Gastroesophageal sphincter (tissue), 3 donors: ENCODE data around the gene NUP160.

Source experiments
- POLR2A ChIP-seq, 2 donors: fragments of 450-650 bp; IDR thresholded peaks; one replicate each; pipeline ENCODE4 v1.6.1; 2017; ENCODE audit warnings: antibody characterized with exemption in 2 of 2, mild to moderate bottlenecking in 2 of 2, moderate library complexity in 1 of 2
- POLR2AphosphoS5 ChIP-seq: sonication (generic); formaldehyde crosslinking; IDR thresholded peaks from one replicate; pipeline ENCODE4 v1.6.1; 2017; ENCODE audit warnings: antibody characterized with exemption
- TF ChIP-seq, protein P1 (sequence below), 4 experiments: fragments of 200-600 bp in 2 of 4; fragments of 450-650 bp in 2 of 4; sonication (generic) in 1 of 4; IDR thresholded peaks; one replicate each; pipeline ENCODE4 v1.5.1; 2017 to 2019; ENCODE audit warnings: antibody characterized with exemption in 4 of 4, mild to moderate bottlenecking in 2 of 4, moderate library complexity in 2 of 4

DNA sequence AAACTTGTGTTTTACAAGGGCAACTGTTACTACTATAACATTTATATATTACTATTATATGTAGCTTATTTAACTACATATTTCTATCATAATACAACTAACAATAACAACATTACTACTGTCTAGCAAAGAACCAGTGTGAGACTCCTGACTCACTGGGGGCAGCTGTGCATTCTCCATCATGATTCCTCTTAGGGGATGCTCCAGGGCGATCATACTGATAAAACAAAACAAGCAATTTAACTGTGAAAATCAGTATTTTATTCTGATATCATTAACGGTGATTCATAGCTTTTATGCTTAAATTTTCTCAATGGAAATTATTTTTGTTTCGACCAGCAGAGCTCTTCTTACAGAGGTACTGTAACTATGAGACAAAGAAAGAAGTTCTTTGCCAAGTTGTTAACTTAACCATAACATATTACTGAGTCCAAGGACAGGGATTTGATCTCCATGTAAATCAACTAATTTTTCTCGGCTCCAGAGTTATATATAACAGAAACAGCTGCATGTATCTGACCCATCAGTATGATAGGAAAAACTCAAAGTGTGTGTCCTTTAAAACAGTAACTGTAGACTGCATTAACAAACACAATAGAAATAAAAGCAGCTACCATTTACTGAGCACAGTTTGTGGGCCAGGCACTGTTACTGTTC is 56.2 kb downstream of the NUP160 start:
- TF ChIP-seq, protein P1, sequence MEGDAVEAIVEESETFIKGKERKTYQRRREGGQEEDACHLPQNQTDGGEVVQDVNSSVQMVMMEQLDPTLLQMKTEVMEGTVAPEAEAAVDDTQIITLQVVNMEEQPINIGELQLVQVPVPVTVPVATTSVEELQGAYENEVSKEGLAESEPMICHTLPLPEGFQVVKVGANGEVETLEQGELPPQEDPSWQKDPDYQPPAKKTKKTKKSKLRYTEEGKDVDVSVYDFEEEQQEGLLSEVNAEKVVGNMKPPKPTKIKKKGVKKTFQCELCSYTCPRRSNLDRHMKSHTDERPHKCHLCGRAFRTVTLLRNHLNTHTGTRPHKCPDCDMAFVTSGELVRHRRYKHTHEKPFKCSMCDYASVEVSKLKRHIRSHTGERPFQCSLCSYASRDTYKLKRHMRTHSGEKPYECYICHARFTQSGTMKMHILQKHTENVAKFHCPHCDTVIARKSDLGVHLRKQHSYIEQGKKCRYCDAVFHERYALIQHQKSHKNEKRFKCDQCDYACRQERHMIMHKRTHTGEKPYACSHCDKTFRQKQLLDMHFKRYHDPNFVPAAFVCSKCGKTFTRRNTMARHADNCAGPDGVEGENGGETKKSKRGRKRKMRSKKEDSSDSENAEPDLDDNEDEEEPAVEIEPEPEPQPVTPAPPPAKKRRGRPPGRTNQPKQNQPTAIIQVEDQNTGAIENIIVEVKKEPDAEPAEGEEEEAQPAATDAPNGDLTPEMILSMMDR (IDR thresholded peaks at IDR 0.05) = no peak
- TF ChIP-seq POLR2A (IDR thresholded peaks at IDR 0.05) (no peak), POLR2AphosphoS5 (no peak)
